Neural crest cell (in vitro differentiated cells): Measurements from ENCODE around the gene TOR4A. TPM values are rescaled to one million over a fixed set of nuclear protein-coding genes. Genes with fewer than 3 reads are reported as not detected.

Source experiments
- DNase-seq: peaks from one replicate; pipeline ENCODE4 v3.0.0; 2021; ENCODE audit warnings: low read depth, mixed read lengths, low spot score
- H3K27ac Mint-ChIP-seq: one replicate; pipeline ENCODE4 v1.8.0; 2021; ENCODE audit warnings: mild to moderate bottlenecking, mixed read lengths; ENCODE audit not compliant: unreplicated experiment
- H3K27me3 Mint-ChIP-seq: 2 replicates; pipeline ENCODE4 v1.8.0; 2021; ENCODE audit warnings: low read depth, mild to moderate bottlenecking, mixed read lengths
- H3K36me3 Mint-ChIP-seq: 2 replicates; pipeline ENCODE4 v1.8.0; 2021; ENCODE audit warnings: low read depth, mild to moderate bottlenecking, mixed read lengths
- H3K4me1 Mint-ChIP-seq: 2 replicates; pipeline ENCODE4 v1.8.0; 2021; ENCODE audit warnings: mixed read lengths
- H3K4me3 Mint-ChIP-seq: one replicate; pipeline ENCODE4 v1.8.0; 2021; ENCODE audit warnings: mild to moderate bottlenecking, mixed read lengths
- H3K9me3 Mint-ChIP-seq: 2 replicates; pipeline ENCODE4 v1.8.0; 2021; ENCODE audit warnings: mixed read lengths
- total RNA-seq: library from RNA; stranded (reverse); gene quantifications from 2 replicates; pipeline ENCODE4 v1.2.1, GENCODE V29; 2021
- TF ChIP-seq, protein P1 (sequence below): fragments of 200-600 bp; sonication (generic); conservative IDR thresholded peaks from 2 replicates; pipeline ENCODE4 v1.5.0; 2021; ENCODE audit warnings: antibody characterized with exemption, mild to moderate bottlenecking

Gene TOR4A
- total RNA-seq, 1 donor from 2014 or later: 0.86 TPM

DNA sequence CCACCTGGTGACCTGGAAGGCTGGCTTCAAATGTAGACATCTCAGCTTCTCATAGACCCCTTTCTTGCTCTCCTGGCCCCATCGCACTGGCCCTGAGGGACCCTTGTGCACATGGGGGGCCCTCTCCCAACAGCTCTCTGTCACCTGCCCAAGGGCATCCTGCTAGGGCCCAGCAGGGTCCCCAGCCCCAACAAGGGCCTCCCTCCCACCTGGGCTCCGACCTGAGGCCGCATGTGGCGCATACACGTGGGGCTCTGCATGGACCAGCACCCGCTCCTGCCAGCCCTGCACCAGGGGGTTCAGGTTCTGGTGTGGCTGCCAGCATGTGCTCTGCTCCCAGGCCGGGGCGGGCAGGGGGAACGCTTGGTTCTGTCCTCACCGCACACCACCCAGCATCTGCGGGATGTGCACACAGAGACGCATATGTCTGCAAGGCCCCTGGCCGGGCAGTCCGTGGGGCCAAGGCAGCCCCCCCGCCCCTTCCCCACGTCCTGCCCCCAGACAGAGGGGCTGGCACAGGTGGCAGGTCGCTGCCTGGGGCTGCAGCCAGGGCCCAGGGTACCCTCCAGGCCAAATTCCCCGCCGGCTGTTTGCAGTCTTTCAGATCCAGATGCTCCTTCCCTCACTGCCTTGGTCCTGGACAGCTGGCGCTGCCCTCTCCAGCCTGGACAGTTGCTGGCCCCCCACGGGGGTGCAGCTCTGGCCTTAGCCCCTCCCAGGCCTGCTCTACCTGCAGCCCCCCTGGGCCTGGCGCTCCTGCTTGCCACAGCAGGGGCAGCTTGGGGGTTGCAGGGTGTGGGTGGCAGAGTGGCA lies 42.4 kb downstream of the TOR4A start:
- TF ChIP-seq, protein P1, sequence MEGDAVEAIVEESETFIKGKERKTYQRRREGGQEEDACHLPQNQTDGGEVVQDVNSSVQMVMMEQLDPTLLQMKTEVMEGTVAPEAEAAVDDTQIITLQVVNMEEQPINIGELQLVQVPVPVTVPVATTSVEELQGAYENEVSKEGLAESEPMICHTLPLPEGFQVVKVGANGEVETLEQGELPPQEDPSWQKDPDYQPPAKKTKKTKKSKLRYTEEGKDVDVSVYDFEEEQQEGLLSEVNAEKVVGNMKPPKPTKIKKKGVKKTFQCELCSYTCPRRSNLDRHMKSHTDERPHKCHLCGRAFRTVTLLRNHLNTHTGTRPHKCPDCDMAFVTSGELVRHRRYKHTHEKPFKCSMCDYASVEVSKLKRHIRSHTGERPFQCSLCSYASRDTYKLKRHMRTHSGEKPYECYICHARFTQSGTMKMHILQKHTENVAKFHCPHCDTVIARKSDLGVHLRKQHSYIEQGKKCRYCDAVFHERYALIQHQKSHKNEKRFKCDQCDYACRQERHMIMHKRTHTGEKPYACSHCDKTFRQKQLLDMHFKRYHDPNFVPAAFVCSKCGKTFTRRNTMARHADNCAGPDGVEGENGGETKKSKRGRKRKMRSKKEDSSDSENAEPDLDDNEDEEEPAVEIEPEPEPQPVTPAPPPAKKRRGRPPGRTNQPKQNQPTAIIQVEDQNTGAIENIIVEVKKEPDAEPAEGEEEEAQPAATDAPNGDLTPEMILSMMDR: no peak
- H3K4me3 Mint-ChIP-seq: no peak overlapping the region
- no peak overlapping the region for H3K27ac Mint-ChIP-seq
- H3K4me1 Mint-ChIP-seq: peaks cover 12% of the 10 kb centered on the region
- no peak for DNase-seq
- H3K27me3 Mint-ChIP-seq: no peaks in the 10 kb centered on the region
- no peaks in the 10 kb centered on the region for H3K9me3 Mint-ChIP-seq
- no peaks in the 10 kb centered on the region for H3K36me3 Mint-ChIP-seq

GRCh38 chr9:137320555-137321384 lies 43.2 kb downstream of the TOR4A start:
- H3K27me3 Mint-ChIP-seq: no peaks in the 10 kb centered on the region
- H3K4me1 Mint-ChIP-seq: peaks cover 12% of the 10 kb centered on the region
- H3K27ac Mint-ChIP-seq: peak overlapping the region; percentile 67
- no peak for DNase-seq
- TF ChIP-seq, protein P1: no peak
- peak overlapping the region; percentile 12 for H3K4me3 Mint-ChIP-seq
- H3K36me3 Mint-ChIP-seq: no peaks in the 10 kb centered on the region
- no peaks in the 10 kb centered on the region for H3K9me3 Mint-ChIP-seq

DNA sequence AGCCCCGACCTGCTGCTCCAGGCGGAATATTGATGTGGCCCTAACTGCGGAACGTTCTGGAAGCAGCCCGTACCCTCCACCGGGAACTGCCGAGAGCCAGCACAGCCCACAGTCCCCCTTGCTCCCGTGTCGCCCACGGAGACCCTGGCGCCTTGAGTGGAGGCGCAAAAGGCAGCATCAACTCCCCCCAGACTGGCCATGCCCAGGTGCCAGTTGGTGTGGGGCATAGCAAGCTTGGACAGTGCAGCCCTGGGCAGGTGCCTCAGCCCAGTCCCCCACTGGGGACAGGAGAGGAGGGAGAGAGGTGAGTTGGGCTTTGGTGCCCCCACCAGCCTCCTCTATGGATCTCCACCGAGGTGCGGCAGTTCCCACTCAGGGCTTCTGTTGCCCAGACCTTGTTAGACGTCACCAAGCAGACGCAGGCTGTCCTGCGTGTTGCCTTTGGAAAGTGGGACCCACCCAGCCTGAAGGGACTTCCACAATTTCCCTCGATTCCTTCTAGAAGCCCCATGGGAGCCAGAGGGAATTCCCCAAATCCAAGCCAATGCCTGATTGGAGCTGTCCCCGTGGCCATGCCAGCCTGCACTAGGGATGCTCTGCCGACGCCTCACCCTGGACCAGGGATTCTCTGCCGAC lies 44.3 kb downstream of the TOR4A start:
- Mint-ChIP-seq H3K36me3 (peaks cover 3% of the 10 kb centered on the region), H3K4me3 (no peak overlapping the region), H3K27ac (no peak overlapping the region), H3K27me3 (no peaks in the 10 kb centered on the region), H3K4me1 (peaks cover 12% of the 10 kb centered on the region), H3K9me3 (peaks cover 2% of the 10 kb centered on the region)
- DNase-seq: no peak
- TF ChIP-seq, protein P1: no peak

DNA sequence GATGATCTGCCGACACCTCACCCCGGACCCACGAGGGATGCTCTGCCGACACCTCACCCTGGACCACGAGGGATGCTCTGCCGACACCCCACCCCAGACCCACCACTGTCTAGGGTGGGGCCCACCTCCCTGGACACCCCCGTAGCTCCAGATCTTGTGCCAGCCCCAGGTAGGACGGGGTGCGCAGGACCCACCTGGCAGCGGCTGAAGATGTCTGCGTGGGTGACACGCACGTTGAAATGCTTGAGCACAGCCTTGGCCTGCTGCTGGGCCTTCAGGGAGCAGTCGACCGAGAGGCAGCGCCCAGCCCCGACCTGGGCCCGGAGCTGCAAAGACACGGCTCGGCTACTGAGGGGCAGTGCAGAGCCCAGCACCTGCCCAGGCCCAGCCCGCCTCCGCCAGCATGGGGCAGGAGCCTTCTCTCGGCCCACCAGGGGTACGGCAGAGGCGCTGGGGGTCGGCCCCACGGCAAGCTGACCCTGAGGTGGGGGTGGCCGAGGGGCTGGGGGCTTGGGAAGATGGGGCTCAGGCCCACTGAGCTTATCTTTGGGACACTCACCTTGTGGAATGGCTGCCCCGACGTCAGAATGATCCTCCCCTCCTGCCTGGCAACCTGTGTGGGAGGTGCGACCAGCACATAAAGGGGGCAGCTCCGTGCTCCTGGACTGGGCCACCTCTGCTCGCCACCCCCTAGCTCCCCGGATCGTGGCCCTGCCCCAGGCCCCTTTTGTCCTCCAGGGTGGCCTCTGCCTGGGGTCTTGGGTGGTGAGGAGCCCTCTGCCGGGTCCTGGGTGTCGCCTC lies 46.2 kb downstream of the TOR4A start:
- H3K4me3 Mint-ChIP-seq: no peak overlapping the region
- H3K36me3 Mint-ChIP-seq: peaks cover 5% of the 10 kb centered on the region
- TF ChIP-seq, protein P1: no peak
- H3K4me1 Mint-ChIP-seq: peaks cover 11% of the 10 kb centered on the region
- DNase-seq: no peak
- H3K27me3 Mint-ChIP-seq: no peaks in the 10 kb centered on the region
- peaks cover 10% of the 10 kb centered on the region for H3K9me3 Mint-ChIP-seq
- no peak overlapping the region for H3K27ac Mint-ChIP-seq

DNA sequence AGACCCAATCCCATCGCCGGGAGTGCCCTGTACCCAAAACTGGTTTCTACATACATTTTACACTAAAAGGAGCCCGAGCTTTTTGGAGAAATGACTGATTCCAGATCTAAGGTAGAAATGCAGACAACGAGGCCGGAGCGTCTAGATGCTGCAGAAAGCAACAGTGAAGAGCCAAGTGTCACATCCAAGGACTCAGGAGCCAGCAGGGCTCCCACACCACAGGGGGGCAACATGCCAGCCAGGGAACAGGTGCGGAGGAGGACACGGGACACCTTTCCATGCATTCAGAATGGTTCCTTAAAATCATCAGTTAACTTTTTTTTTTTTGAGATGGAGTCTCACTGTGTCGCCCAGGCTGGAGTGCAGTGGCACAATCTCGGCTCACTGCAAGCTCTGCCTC lies 47.6 kb downstream of the TOR4A start:
- TF ChIP-seq, protein P1: no peak
- Mint-ChIP-seq H3K4me1 (peaks cover 4% of the 10 kb centered on the region), H3K36me3 (peaks cover 5% of the 10 kb centered on the region), H3K9me3 (peaks cover 10% of the 10 kb centered on the region), H3K27me3 (no peaks in the 10 kb centered on the region), H3K27ac (no peak overlapping the region), H3K4me3 (no peak overlapping the region)
- no peak for DNase-seq
